ENCODE data around the gene ASCC1. TPM values are rescaled to one million over a fixed set of nuclear protein-coding genes. Genes with fewer than 3 reads are reported as not detected.

Gene ASCC1
- total and polyA plus RNA-seq, 2 experiments from 2014 or later = 13.7 to 37.2 TPM

- TF ChIP-seq STAT1 (IDR thresholded peaks at IDR 0.05; ENCODE audit: unreplicated experiment) (no peak), POLR2AphosphoS5 (IDR thresholded peaks at IDR 0.05; ENCODE audit: low read depth) (no peak), ETS1 (IDR thresholded peaks at IDR 0.05) (no peak)
These were observed 69.3 kb downstream of the ASCC1 start (continued) for GRCh38 chr10:72146559-72147323.

- H3K4me2 ChIP-seq = no peak overlapping the region
- H3K4me1 Mint-ChIP-seq = peaks cover 17% of the 10 kb centered on the region
- no peaks in the 10 kb centered on the region for H3K27me3 ChIP-seq (ENCODE audit: insufficient read depth)
- peaks cover 17% of the 10 kb centered on the region for H3K4me1 ChIP-seq (ENCODE audit: insufficient read depth)
- H4K20me1 ChIP-seq (replicated peaks; ENCODE audit: insufficient read depth) = no peaks in the 10 kb centered on the region
- peaks cover 6% of the 10 kb centered on the region; the same call in 2 of the 3 replicates for H3K36me3 Mint-ChIP-seq (ENCODE audit: low read depth)
- no peaks in the 10 kb centered on the region for H3K36me3 ChIP-seq (ENCODE audit: insufficient read depth)
- H3K27ac ChIP-seq (ENCODE audit: low read depth) = 0 out of 2 replicates have a peak overlapping the region, but pooled peaks have one; percentile 4
- no peaks in the 10 kb centered on the region for H3K9me3 Mint-ChIP-seq
- no peaks in the 10 kb centered on the region for H3K9me2 ChIP-seq (ENCODE audit: insufficient read depth)
- DNase-seq (ENCODE audit: low spot score) = peak; percentile 74
- H2AFZ ChIP-seq = no peak overlapping the region
- H3F3A ChIP-seq (replicated peaks; ENCODE audit: low read depth) = no peaks in the 10 kb centered on the region
- TF ChIP-seq ETS1 (IDR thresholded peaks at IDR 0.05) (no peak), JUNB (IDR thresholded peaks at IDR 0.05; ENCODE audit: unreplicated experiment) (no peak), EZH2phosphoT487 (IDR thresholded peaks at IDR 0.05; ENCODE audit: unreplicated experiment) (no peak), REST (IDR thresholded peaks at IDR 0.05; ENCODE audit: unreplicated experiment) (no peak), CREB1 (CRISPR knock-in tag; IDR thresholded peaks at IDR 0.05; ENCODE audit: low read depth) (no peak), EZH2 (IDR thresholded peaks at IDR 0.05; ENCODE audit: low read depth, unreplicated experiment) (no peak), ZNF331 (CRISPR knock-in tag; IDR thresholded peaks at IDR 0.05; ENCODE audit: low read depth) (no peak)
- H3K27me3 Mint-ChIP-seq (ENCODE audit: insufficient read depth, low read depth, poor library complexity) = peaks cover 2% of the 10 kb centered on the region
- H3K79me2 ChIP-seq (replicated peaks; ENCODE audit: insufficient read depth) = no peaks in the 10 kb centered on the region
- peak overlapping the region; percentile 46 for H3K27ac Mint-ChIP-seq
- H3K4me3 ChIP-seq = no peak overlapping the region
- ATAC-seq = peak; percentile 97
- H3K4me3 Mint-ChIP-seq = no peak overlapping the region
These were observed 70.0 kb downstream of the ASCC1 start for GRCh38 chr10:72146071-72146470.

All from GM23338 (cell line).